KMS-11 (cell line): ENCODE measurements around the gene TFRC.

ENCODE experiments used
- H2AFZ ChIP-seq: fragments of 200-600 bp; sonication (generic); 2 replicates; pipeline ENCODE4 v1.6.1; 2016; ENCODE audit warnings: antibody characterized with exemption, mixed run types, low read depth
- H3K27ac ChIP-seq: fragments of 200-600 bp; sonication (generic); 2 replicates; pipeline ENCODE4 v1.6.1; 2016; ENCODE audit warnings: mild to moderate bottlenecking, mixed run types
- H3K27me3 ChIP-seq: fragments of 200-600 bp; sonication (generic); 2 replicates; pipeline ENCODE4 v1.6.1; 2017; ENCODE audit warnings: mild to moderate bottlenecking, low read depth, mixed run types, moderate library complexity; ENCODE audit not compliant: insufficient read depth
- H3K36me3 ChIP-seq: fragments of 200-600 bp; sonication (generic); 2 replicates; pipeline ENCODE4 v1.6.1; 2017; ENCODE audit warnings: mild to moderate bottlenecking, mixed run types; ENCODE audit not compliant: insufficient read depth
- H3K4me1 ChIP-seq: fragments of 200-600 bp; sonication (generic); 2 replicates; pipeline ENCODE4 v1.6.1; 2016; ENCODE audit warnings: mild to moderate bottlenecking, low read depth, mixed run types; ENCODE audit not compliant: poor library complexity, severe bottlenecking
- H3K4me2 ChIP-seq: fragments of 200-600 bp; sonication (generic); 2 replicates; pipeline ENCODE4 v1.7.0; 2016; ENCODE audit warnings: mild to moderate bottlenecking, mixed run types
- H3K4me3 ChIP-seq: fragments of 200-600 bp; sonication (generic); IDR thresholded peaks from 2 replicates; pipeline ENCODE4 v1.6.1; 2017; ENCODE audit warnings: low read depth, low read length, mixed read lengths; ENCODE audit not compliant: insufficient read depth
- H3K79me2 ChIP-seq: fragments of 200-600 bp; sonication (generic); 2 replicates; pipeline ENCODE4 v1.6.1; 2016; ENCODE audit warnings: low read depth, mixed run types; ENCODE audit not compliant: insufficient read depth
- H3K9ac ChIP-seq: fragments of 200-600 bp; sonication (generic); 2 replicates; pipeline ENCODE4 v1.6.1; 2016; ENCODE audit warnings: mild to moderate bottlenecking, mixed run types
- H4K20me1 ChIP-seq: fragments of 200-600 bp; sonication (generic); 2 replicates; pipeline ENCODE4 v1.6.1; 2016; ENCODE audit warnings: mild to moderate bottlenecking, mixed run types; ENCODE audit not compliant: insufficient read depth
- TF ChIP-seq, protein P1 (sequence below): fragments of 200-600 bp; sonication (generic); conservative IDR thresholded peaks from 2 replicates; pipeline ENCODE4 v1.6.1; 2017; ENCODE audit warnings: low read depth, mild to moderate bottlenecking, antibody characterized with exemption, low read length, moderate library complexity, mixed read lengths

The TFRC gene

GRCh38 chr3:196013587-196014487, 68.1 kb downstream of the TFRC start:
- Histone ChIP-seq H3K36me3 (no peaks in the 10 kb centered on the region), H3K79me2 (no peaks in the 10 kb centered on the region), H3K27ac (no peak overlapping the region), H3K9ac (no peak overlapping the region), H3K27me3 (no peaks in the 10 kb centered on the region), H3K4me1 (peaks cover 5% of the 10 kb centered on the region), H2AFZ (no peak overlapping the region), H3K4me3 (no peak overlapping the region), H3K4me2 (no peak overlapping the region), H4K20me1 (no peaks in the 10 kb centered on the region)
- TF ChIP-seq, protein P1, sequence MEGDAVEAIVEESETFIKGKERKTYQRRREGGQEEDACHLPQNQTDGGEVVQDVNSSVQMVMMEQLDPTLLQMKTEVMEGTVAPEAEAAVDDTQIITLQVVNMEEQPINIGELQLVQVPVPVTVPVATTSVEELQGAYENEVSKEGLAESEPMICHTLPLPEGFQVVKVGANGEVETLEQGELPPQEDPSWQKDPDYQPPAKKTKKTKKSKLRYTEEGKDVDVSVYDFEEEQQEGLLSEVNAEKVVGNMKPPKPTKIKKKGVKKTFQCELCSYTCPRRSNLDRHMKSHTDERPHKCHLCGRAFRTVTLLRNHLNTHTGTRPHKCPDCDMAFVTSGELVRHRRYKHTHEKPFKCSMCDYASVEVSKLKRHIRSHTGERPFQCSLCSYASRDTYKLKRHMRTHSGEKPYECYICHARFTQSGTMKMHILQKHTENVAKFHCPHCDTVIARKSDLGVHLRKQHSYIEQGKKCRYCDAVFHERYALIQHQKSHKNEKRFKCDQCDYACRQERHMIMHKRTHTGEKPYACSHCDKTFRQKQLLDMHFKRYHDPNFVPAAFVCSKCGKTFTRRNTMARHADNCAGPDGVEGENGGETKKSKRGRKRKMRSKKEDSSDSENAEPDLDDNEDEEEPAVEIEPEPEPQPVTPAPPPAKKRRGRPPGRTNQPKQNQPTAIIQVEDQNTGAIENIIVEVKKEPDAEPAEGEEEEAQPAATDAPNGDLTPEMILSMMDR = no peak

DNA sequence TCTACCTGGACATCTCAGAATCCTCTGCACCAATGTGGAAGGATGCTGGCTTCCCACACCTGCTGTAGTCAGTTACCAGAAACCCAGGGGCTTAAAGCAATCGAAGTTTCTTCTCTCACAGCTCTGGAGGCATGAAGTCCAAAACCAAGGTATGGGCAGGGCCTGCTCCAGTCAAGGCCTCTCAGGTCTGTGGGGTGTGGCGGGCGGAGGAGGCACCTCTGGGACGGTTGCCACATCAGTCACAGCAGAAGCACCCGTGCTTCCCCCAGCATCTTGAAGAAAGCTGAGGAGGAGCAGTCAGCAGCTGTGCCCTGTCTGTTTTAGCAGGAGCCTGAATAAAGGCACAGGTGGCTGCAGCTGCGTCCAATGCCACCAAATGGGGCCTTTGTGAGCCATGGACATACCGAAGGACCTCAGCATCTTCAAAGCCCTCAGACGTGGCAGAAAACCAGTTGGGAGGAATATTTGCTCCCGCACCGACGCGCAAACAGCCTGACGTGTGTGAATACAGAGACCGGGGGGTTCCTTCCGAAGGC, 68.9 kb downstream of the TFRC start:
- no peak overlapping the region for H3K4me2 ChIP-seq
- H3K27ac ChIP-seq = no peak overlapping the region
- no peaks in the 10 kb centered on the region for H3K79me2 ChIP-seq
- H3K27me3 ChIP-seq = no peaks in the 10 kb centered on the region
- no peak overlapping the region for H2AFZ ChIP-seq
- no peak overlapping the region for H3K9ac ChIP-seq
- H4K20me1 ChIP-seq = no peaks in the 10 kb centered on the region
- H3K36me3 ChIP-seq = no peaks in the 10 kb centered on the region
- no peak overlapping the region for H3K4me3 ChIP-seq
- TF ChIP-seq, protein P1 = no peak
- H3K4me1 ChIP-seq = peaks cover 5% of the 10 kb centered on the region

DNA sequence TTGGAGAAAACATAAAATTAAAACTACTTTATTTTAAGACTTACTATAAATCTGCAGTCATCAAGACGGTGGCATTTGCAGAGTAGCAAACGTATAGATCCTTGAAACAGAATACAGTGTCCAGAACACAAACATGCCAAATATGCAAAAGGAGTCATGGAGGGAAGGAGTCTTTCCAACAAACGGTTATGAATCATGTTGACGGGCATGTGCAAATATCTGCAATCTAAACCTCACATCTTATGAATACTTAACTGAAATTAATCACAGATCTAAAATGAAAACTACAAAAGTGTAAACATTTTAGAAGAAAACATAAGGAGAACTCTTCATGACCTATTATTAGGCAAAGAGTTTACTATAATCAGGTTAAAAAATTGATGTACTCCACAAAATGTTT, 69.4 kb downstream of the TFRC start:
- no peak overlapping the region for H2AFZ ChIP-seq
- no peak overlapping the region for H3K9ac ChIP-seq
- TF ChIP-seq, protein P1 = no peak
- H3K4me1 ChIP-seq = peaks cover 5% of the 10 kb centered on the region
- H4K20me1 ChIP-seq = no peaks in the 10 kb centered on the region
- no peak overlapping the region for H3K4me3 ChIP-seq
- no peaks in the 10 kb centered on the region for H3K36me3 ChIP-seq
- H3K27ac ChIP-seq = no peak overlapping the region
- H3K4me2 ChIP-seq = no peak overlapping the region
- H3K79me2 ChIP-seq = no peaks in the 10 kb centered on the region
- H3K27me3 ChIP-seq = no peaks in the 10 kb centered on the region

GRCh38 chr3:196009456-196009855, 72.4 kb downstream of the TFRC start:
- Histone ChIP-seq H3K27ac (no peak overlapping the region), H4K20me1 (no peaks in the 10 kb centered on the region), H3K4me1 (no peaks in the 10 kb centered on the region), H3K27me3 (peaks cover 3% of the 10 kb centered on the region; the same call in 1 of the 2 replicates), H3K4me2 (no peak overlapping the region), H3K9ac (no peak overlapping the region), H3K79me2 (no peaks in the 10 kb centered on the region), H3K4me3 (no peak overlapping the region), H3K36me3 (no peaks in the 10 kb centered on the region), H2AFZ (no peak overlapping the region)
- TF ChIP-seq, protein P1 = no peak
